GM19463 (cell line): ENCODE measurements around the gene NDUFV3.
"Not testable (repeated sequence)": the region's sequence is repeated elsewhere in the genome, so short reads cannot be mapped to it uniquely, and the experiment has no call there.

Experiments used
- ATAC-seq: cut with Tn5 transposase; IDR thresholded peaks from one replicate; pipeline ENCODE4 v1.9.1; 2021; ENCODE audit warnings: mild to moderate bottlenecking, moderate library complexity; ENCODE audit not compliant: unreplicated experiment

NDUFV3 gene

GRCh38 chr21:42892931-42893755, at the start of gene NDUFV3:
NDUFV3 (plus strand) TSS chr21:42893309; CDS start chr21:42893334, 25 bp downstream.
- ATAC-seq: peak; percentile 93

GRCh38 chr21:42844411-42845113, 48.5 kb upstream of the NDUFV3 start:
- no peak for ATAC-seq

GRCh38 chr21:42845296-42845965, 47.7 kb upstream of the NDUFV3 start:
- no peak for ATAC-seq

GRCh38 chr21:42846221-42846620, 46.9 kb upstream of the NDUFV3 start:
- no peak for ATAC-seq

GRCh38 chr21:42847051-42847707, 45.9 kb upstream of the NDUFV3 start:
- no peak for ATAC-seq

GRCh38 chr21:42847726-42848125, 45.4 kb upstream of the NDUFV3 start:
- ATAC-seq: no peak

- ATAC-seq: not testable (repeated sequence)
Observed at GRCh38 chr21:42848144-42848931, 44.8 kb upstream of the NDUFV3 start.

GRCh38 chr21:42848932-42849758, 44.0 kb upstream of the NDUFV3 start:
- ATAC-seq: no peak

GRCh38 chr21:42849759-42850412, 43.2 kb upstream of the NDUFV3 start:
- ATAC-seq: no peak

- ATAC-seq: no peak
Observed at GRCh38 chr21:42850463-42850862, 42.6 kb upstream of the NDUFV3 start.

- ATAC-seq: no peak
Observed at GRCh38 chr21:42850866-42851391, 42.2 kb upstream of the NDUFV3 start.

GRCh38 chr21:42851812-42852665, 41.1 kb upstream of the NDUFV3 start:
- ATAC-seq: no peak

GRCh38 chr21:42852925-42853570, 40.1 kb upstream of the NDUFV3 start:
- no peak for ATAC-seq

- no peak for ATAC-seq
Observed at GRCh38 chr21:42853621-42854020, 39.5 kb upstream of the NDUFV3 start.

GRCh38 chr21:42854246-42855010, 38.7 kb upstream of the NDUFV3 start:
- no peak for ATAC-seq

GRCh38 chr21:42855171-42855936, 37.8 kb upstream of the NDUFV3 start:
- ATAC-seq: no peak
